Nephron (organoid): ENCODE measurements around the gene NUP210L.
A peak's percentile ranks its signal among the peaks of the same experiment; 100 is the strongest.

ENCODE experiments used
- H3K27ac Mint-ChIP-seq, 3 experiments: 2 replicates each; pipeline ENCODE4 v1.8.0; 2020; ENCODE audit warnings: mixed read lengths in 3 of 3, mild to moderate bottlenecking in 2 of 3, moderate library complexity in 1 of 3
- H3K27me3 Mint-ChIP-seq: 2 replicates; pipeline ENCODE4 v1.8.0; 2021; ENCODE audit warnings: low read depth, mild to moderate bottlenecking, moderate library complexity, mixed read lengths
- H3K36me3 Mint-ChIP-seq: 2 replicates; pipeline ENCODE4 v1.8.0; 2020; ENCODE audit warnings: low read depth, mixed read lengths
- H3K4me1 Mint-ChIP-seq: 2 replicates; pipeline ENCODE4 v1.8.0; 2020; ENCODE audit warnings: mixed read lengths
- H3K4me3 Mint-ChIP-seq, 3 experiments: 2 replicates each; pipeline ENCODE4 v1.8.0; 2020; ENCODE audit warnings: mild to moderate bottlenecking in 3 of 3, mixed read lengths in 3 of 3, moderate library complexity in 2 of 3
- H3K9me3 Mint-ChIP-seq: 2 replicates; pipeline ENCODE4 v1.8.0; 2020; ENCODE audit warnings: mixed read lengths
- CTCF ChIP-seq, 3 experiments: fragments of 200-600 bp; sonication (generic); IDR thresholded peaks; one replicate each; pipeline ENCODE4 v1.5.0; 2021; ENCODE audit warnings: antibody characterized with exemption in 3 of 3; ENCODE audit not compliant: unreplicated experiment in 3 of 3

NUP210L gene

GRCh38 chr1:154182344-154183045 lies 27.6 kb upstream of the NUP210L start:
- H3K4me3 Mint-ChIP-seq = peak overlapping the region; percentile 94 to 100 (median 100)
- H3K27me3 Mint-ChIP-seq = no peaks in the 10 kb centered on the region
- H3K27ac Mint-ChIP-seq = peak overlapping the region; percentile 78 to 98 (median 96)
- peaks cover 67% of the 10 kb centered on the region for H3K4me1 Mint-ChIP-seq
- no peaks in the 10 kb centered on the region for H3K9me3 Mint-ChIP-seq
- H3K36me3 Mint-ChIP-seq = peaks cover 20% of the 10 kb centered on the region
- no peak for TF ChIP-seq CTCF (IDR thresholded peaks at IDR 0.05; ENCODE audit: unreplicated experiment in 3 of 3)

GRCh38 chr1:154181944-154182343 lies 27.1 kb upstream of the NUP210L start:
- Mint-ChIP-seq H3K9me3 (no peaks in the 10 kb centered on the region), H3K4me3 (peak overlapping the region; percentile 94 to 100 (median 100)), H3K4me1 (peaks cover 70% of the 10 kb centered on the region), H3K27ac (peak overlapping the region; percentile 78 to 98 (median 96)), H3K27me3 (no peaks in the 10 kb centered on the region), H3K36me3 (peaks cover 25% of the 10 kb centered on the region)
- TF ChIP-seq CTCF (IDR thresholded peaks at IDR 0.05; ENCODE audit: unreplicated experiment in 3 of 3) = no peak

GRCh38 chr1:154179946-154180687 lies 25.2 kb upstream of the NUP210L start:
- Mint-ChIP-seq H3K9me3 (no peaks in the 10 kb centered on the region), H3K4me3 (peak overlapping the region; percentile 65 to 83 (median 69)), H3K4me1 (peaks cover 63% of the 10 kb centered on the region), H3K27me3 (no peaks in the 10 kb centered on the region), H3K36me3 (peaks cover 38% of the 10 kb centered on the region), H3K27ac (peak overlapping the region; percentile 42 to 81 (median 53))
- TF ChIP-seq CTCF (IDR thresholded peaks at IDR 0.05; ENCODE audit: unreplicated experiment in 3 of 3) = no peak

GRCh38 chr1:154178911-154179811 lies 24.3 kb upstream of the NUP210L start:
- peak overlapping the region; percentile 34 to 86 (median 80) for H3K27ac Mint-ChIP-seq
- H3K27me3 Mint-ChIP-seq = no peaks in the 10 kb centered on the region
- peaks cover 45% of the 10 kb centered on the region for H3K36me3 Mint-ChIP-seq
- no peaks in the 10 kb centered on the region for H3K9me3 Mint-ChIP-seq
- H3K4me3 Mint-ChIP-seq = peak overlapping the region; percentile 65 to 83 (median 69)
- peaks cover 63% of the 10 kb centered on the region for H3K4me1 Mint-ChIP-seq
- no peak for TF ChIP-seq CTCF (IDR thresholded peaks at IDR 0.05; ENCODE audit: unreplicated experiment in 3 of 3)

GRCh38 chr1:154178013-154178412 lies 23.1 kb upstream of the NUP210L start:
- peaks cover 47% of the 10 kb centered on the region for H3K36me3 Mint-ChIP-seq
- TF ChIP-seq CTCF (IDR thresholded peaks at IDR 0.05; ENCODE audit: unreplicated experiment in 3 of 3) = no peak

More at GRCh38 chr1:154178013-154178412, 23.1 kb upstream of the NUP210L start:
- Mint-ChIP-seq H3K27ac (peak overlapping the region; percentile 19 to 51 (median 36)), H3K4me3 (peak overlapping the region in 2 of 3 experiments; percentile 20 to 50), H3K27me3 (no peaks in the 10 kb centered on the region), H3K9me3 (no peaks in the 10 kb centered on the region), H3K4me1 (peaks cover 57% of the 10 kb centered on the region)
